GM18867 (cell line): ENCODE measurements around the gene CACNA1E.
A peak's percentile ranks its signal among the peaks of the same experiment; 100 is the strongest.

Source experiments
- ATAC-seq: cut with Tn5 transposase; IDR thresholded peaks from one replicate; pipeline ENCODE4 v1.9.1; 2021; ENCODE audit warnings: mild to moderate bottlenecking, moderate library complexity; ENCODE audit not compliant: unreplicated experiment

CACNA1E gene

DNA sequence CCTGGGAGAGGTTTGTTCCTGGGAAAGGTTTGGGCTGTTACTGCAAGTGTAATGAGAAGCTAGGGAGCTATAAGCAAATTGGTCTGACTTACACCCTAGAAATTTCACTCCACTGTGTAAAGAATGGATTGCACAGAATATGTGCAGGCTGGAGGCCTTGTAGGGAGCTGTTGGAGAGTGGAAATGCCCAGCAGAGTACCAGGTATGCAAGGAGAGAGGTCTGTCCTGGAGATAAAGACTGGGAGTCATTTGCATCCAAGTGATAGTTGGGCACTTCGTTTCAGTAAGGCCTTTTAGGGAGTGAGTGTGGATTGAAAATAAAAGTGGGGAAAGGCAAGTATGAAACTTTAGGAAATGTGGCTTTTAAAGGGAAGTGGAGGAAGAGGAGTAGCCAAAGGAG is 75.8 kb downstream of the CACNA1E start:
- ATAC-seq = no peak

DNA sequence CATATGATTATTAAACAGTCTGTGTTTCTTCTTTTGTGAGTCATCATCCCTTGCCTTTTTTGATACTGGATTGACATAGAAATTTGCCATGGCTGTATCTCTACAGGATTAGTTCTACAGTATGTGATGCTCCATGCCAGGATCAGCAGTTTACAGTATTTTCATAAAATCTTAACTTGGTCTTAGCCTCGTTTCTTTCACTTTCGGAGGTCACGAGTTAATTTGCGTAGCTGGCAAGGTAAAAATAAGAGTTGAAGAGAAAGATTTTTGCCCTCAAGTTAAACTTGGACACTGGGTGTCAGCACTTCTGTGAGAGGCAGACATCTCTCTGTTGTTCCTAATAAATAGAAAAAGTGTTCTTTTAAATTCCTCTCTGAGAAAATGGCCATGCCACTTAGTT is 79.1 kb downstream of the CACNA1E start:
- ATAC-seq = peak; percentile 84

DNA sequence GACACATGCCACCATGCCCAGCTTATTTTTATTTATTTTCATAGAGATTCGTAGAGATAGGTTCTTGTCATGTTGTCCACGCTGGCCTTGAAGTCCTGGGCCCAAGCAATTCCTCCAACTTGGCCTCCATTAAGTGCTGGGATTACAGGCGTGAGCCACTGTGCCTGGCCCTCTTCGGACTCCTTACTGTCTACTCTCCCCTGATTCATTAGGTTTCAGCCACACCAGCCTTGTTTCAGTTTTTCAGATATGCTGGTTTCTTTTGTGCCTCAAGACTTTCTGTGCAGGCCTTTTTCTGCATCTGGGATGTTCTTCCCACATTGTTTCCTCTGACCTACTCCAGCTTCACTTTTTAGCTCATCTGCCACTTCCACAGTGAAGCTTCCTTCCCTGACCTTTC is 85.4 kb downstream of the CACNA1E start:
- no peak for ATAC-seq

DNA sequence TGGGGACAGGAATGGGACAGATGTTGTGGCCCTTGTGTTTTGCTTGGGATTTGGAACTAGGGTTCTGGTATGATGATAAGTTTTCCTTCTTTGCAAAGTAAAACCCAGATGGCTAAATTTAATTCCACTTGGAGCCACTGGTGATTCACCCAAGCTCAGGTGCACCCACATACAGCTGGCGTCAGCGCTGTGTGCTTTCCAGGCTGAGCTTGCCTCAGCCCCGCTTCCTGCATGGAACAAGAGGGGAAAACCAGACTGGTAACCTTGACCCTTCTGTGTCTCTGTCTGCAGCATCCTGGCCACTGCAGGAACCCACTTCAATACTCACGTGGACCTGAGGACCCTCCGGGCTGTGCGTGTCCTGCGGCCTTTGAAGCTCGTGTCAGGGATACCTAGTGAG is 94.2 kb downstream of the CACNA1E start:
- ATAC-seq = no peak

DNA sequence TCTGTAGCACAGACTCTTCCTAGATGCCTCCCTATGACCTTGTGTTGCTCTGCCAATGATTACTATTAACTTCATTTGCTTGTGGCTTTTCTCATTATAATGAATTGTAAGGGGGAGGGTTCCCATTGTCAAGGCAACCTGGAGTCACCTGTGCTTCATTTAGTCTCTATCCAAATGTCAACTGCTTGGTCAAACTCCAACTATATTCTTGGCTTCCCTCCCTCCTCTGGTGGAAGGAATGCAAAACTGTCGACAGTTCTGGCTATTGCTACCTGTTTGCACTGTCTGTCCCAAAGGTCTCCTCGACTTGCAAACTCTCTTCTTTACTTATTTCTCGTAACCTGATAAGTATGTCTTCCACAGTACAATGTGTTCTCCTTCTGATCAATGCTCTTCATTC is 100.3 kb downstream of the CACNA1E start:
- ATAC-seq = no peak

DNA sequence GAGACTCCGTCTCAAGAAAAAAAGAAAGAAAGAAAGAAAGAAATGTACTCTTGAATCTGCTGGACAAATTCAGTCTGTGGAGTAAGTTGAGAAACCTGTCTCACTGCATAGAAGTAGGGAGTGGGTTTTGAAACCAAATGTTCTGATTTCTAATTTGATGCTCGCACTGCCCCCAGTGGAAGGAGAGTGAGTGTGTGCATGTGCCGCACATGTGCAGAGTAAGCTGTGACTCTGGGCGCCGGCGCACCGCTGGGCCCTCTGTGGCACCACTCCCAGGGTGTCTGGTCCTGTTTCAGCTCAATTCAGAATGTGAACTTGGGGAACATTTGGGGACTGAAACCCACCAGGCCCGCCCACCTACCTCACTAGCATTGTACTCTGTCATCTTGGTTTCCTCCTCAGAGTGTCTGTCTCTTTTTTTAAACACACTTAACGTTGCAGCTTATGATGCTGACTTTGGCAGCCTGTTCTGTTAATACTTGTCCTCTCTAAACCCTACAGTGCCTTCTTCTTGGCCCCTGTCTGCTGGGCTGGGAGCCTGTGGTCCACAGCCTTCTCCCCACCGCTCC is 104.6 kb downstream of the CACNA1E start:
- no peak for ATAC-seq

DNA sequence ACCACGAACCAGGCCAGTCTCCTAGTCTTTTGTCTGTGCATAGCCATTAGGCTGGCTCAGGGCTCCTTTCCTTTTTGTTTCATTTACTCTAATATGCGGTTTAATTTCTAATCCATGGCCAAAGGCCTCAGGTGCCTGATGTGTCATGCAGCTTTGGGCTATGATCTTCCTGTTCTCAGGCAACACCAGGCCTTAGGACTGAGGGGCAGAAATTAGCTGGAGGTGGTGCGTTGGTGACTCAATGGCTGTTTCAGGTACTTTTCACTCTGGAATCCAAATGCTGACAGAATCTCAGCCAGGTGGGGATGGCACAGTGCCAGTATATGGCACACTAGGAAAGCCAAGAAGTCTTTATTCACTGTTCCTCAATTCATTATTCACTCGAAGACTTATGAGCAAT is 105.3 kb downstream of the CACNA1E start:
- no peak for ATAC-seq

DNA sequence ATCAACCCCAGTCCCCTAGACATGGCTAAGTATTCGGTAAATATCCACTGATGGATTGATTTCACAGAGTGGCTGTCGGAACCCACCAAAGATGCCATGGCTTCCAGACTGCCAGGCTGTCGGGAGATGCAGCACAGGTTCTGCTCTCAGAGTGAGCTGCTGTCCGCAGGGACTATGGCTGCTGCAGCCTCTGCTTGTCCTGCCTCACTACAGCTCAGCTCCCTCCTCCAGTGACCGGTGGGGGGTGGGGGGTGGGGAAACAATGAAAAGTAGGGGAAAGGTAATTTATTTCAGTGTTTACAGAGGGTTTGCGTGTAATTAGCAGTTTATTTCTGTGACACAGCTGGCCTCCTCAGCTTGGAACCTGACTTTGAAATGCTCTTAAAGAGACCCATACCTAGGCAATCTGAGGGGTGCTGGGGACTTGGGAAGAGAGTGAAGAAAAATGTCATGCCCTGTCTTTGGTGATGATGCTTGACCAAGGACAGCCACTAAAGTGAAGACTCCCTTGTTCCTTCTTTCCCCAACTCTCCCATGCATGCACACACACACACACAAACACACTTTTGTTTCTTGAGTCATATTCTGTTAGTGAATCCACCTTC is 109.0 kb downstream of the CACNA1E start:
- no peak for ATAC-seq

DNA sequence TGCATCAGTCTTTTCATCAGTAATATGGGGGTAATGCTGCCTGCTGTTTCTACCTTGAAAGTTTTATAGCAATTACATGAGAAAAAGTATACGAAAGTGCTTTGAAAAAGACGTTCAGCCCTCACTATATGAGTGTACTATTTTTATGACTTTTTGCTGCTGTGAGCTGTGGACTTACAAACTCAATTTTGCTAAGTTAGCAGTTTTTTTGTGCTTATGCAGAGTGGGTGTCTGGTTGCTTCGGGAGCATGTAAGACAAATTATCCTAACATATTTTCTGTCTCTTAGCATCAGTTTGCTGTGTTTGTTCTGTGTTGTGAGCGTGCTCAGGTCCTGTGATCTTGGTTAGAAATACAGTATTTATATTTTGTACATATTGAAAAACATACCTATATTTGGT is 109.7 kb downstream of the CACNA1E start:
- no peak for ATAC-seq

DNA sequence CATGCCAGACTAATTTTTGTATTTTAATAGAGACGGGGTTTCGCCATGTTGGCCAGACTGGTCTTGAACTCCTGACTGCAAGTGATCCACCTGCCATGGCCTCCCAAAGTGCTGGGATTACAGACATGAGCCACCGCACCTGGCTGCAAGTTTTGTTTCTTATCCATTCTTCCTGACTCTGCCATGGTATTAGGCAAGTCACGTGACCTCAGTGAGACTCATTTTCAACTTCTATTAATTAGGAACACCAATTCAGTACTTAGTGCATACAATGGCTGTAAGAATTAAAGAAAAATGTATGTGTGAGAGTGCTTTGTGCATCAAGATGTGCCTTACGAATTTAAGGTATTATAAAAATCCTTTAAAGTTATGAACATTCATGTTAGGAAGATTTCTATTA is 111.2 kb downstream of the CACNA1E start:
- ATAC-seq = no peak

DNA sequence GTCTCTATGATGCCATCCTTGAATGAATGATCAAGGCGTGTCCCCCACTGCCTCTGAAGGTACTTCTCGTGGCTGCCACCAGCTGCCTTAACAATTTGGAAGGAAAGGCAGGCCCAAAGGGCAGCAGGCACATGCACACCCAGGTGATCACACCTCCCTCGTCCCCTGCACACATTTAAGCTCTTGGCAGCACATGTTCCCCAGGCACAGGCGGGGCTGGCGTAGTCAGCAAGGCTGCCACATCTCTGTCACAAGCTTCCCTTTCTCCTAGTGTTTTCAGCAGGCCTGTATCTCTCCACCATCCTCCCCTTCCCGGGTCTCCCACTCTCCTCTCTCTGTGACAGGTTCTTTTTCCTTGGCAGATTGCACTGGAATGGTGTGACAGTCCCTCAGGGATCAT is 111.9 kb downstream of the CACNA1E start:
- ATAC-seq = no peak

DNA sequence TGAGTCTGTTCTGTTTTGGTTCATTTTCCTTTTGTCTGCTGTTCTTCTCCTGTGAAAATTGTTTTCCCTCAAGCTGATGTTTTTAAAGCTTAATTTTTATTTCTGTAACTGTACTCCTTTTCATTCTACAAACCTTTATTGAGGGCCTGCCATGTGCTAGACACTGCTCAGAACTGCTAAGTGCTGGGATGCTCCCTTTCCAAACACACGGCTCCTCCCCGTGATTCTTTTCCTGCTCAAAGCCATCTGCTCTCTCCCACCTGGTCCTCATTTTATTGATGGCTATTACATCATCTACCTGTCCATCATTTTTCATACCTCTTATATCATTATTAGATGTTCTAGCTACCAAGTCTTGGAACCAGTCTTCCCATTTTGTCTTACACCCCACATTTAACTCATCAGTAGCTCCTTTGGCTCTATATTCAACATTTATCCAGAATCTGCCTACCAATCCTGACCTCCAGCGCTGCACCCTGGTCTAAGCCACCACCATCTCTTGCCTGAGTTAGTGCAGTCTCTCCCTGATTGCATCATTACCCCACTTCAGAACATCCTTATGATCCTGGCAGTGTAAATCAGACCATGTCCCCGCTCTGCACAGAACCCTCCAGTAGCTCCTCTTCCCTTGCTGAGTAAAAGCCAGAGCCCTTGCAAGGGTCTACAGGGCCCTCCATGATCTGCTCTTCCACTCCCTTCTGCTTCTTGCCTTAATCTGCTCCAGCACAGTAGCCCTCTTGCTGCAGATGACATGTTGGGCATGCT is 118.1 kb downstream of the CACNA1E start:
- ATAC-seq = no peak

DNA sequence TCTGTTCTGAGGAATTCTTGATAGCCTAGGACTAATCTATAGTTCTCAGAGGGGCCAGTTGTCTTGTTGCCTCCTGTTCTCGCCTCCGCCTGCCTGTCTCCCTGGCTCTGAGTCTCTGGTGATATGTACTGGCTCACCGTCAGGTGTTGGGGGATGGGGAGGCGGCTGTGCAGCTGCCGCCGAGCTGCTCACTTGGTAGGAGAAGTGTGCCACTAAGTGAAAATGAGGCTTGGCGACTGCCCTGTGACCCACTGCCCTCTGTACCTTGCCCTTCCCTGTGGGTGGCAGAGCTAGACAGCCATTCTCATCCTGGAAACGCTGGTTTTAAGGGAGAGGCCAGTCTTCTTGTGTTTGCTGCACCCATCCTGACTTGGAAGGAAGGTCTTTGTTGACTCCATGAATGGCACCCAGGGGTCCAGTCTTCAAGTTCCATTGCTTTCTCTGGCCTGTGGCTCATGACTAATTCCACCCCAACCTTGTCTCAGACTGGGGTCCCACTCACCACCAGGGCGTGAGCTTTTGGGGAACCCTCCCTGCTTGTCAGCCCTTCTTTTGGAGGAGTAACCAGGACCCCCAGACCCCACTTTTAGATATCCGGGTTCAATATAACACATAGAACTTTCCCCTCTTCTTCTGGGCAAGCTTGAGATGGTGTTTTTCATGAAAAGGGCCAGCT is 120.6 kb downstream of the CACNA1E start:
- ATAC-seq = no peak

DNA sequence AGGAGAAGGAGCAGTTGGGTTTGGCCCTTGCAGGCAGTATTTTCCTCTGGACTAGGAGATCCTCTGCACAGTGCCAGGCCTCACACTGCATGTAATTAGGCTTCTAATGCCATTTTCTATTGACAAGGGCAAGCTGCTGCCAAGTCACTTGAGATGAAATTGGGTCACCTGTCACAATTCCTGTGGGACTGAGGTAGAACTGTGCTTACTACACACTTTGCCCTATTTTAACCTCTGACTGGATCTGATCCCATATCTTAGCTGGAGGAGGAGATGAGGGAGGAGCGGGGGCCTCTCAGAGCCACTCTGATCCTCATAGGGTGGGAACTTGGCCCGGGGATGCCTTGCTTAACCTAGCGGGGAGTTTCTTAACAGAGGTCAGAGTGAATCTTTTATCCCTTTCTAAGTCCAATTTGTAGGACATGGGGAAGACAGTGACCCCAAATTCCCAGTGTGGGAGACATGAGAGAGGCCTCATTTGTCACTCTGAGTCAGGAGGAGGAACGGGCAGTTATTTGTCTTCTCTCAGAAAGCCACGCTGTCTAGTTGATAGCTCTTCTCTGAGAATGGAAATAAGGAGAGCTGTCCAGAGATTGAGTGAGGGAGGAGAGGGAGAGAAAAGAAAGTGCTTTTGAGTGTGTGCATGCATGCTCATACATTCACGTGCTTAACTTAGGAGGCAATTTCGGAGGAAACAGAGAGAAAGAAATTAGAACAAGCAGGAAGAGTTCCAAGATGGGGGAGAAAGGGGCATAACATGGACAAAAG is 121.3 kb downstream of the CACNA1E start:
- ATAC-seq = no peak

DNA sequence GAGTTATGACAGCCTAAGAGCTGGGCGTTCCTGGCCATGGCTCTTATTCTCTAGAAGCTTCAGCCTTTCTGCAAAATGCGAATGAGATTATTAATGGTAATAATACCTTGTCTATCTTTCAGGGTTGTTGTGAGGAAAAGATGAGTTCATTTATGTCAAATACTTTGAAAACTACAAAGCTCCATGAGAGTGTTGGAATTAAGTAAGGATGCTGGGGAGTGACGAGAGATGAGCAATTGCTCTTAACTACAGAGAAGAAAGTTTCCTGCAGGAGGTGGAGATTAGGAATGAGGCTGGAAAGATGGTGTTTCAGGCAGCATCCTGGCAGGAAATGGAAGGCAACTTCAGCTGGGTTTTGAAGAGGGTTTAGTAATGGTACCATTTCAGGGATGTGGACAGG is 124.2 kb downstream of the CACNA1E start:
- ATAC-seq = no peak

DNA sequence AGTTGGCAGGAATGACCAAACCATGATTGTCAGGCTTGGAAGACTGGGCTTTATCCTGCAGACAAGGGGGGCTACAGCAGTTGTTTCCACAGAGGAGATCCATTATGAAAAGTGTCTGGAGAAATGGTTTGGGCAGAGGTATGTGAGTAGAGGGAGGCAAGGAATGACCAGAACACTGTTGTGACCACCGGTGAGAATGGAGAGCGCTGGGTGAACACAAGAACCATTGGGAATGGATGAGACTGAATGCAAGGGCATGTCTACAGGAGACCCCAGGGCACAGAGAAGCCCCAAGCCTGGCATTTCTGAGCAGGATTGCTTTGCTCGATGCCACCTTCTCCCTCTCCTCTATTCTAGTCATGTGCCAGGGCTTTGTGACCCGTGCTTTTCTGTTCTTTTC is 125.1 kb downstream of the CACNA1E start:
- no peak for ATAC-seq

DNA sequence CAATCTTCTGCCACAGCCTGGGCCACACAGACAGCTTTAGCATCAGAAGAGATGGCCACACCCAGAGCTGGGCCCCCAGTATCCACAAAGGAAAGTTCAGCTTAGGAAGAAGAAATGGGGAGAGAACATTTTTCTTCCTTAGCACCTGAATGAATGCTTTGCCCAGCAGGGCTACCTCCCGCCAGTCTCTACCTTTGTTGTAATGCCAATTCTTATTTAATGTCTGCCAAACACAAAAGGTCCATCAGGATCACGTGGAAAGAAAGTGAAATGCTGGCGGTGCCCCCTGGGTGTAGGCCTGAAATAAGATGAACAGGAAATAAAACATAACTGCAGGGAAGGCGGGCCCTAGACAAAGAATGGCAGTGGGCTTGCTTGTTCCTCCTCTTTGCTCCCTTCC is 125.6 kb downstream of the CACNA1E start:
- no peak for ATAC-seq

DNA sequence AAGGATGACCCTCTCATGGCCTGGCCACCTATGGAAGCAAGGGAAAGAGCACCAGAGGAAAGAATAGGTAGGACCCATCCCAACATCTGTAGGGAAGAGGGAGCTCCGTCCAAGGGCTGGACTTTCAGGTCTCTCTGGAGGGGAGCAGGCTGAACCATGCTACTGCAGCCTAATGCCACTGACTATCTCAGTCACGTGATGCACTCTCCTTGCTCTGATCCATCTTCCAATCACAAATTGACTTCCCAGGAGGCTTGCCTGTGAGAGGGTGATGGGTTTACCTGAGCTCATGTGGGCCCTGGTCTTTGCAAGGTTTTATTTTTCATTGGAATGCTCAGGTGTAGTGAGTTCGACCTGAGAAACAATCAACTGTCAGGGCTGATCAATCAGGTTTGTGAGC is 128.8 kb downstream of the CACNA1E start:
- ATAC-seq = no peak

DNA sequence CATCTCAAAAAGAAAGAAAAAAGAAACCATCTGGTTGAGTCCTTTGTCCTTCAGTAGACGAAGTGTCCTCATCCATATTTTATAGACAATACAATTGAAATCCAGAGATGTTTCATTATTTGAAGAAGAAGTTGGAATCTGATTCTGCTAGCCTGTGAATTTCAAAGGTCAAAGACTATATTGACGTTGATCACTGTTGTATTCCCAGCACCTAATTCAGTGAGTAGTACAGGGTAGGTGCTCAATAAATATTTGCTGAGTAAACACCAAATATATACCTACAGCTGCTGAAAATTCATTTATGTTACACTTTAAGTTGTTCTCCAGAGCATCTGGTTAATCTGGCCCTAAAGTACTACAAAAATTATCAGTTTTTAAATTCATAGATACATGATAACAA is 135.2 kb downstream of the CACNA1E start:
- no peak for ATAC-seq

DNA sequence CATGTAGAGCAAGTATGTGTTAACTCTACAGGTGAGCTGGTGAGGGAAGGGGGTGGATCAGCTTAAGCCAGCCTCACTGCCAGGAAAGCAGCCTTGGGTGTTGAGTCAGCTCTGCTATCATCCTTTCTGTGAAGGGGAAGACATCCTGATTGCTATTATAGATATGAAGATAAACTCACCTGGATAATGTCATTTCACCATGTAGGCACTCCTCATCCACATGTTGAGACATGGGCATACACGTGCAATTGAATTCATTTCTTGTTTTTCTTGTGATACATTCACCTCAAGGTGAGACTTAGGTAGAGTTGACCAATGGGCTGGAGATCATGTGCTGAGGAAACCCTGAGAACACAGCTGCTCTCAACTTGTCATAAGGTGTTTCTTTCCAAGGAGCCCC is 136.9 kb downstream of the CACNA1E start:
- no peak for ATAC-seq

DNA sequence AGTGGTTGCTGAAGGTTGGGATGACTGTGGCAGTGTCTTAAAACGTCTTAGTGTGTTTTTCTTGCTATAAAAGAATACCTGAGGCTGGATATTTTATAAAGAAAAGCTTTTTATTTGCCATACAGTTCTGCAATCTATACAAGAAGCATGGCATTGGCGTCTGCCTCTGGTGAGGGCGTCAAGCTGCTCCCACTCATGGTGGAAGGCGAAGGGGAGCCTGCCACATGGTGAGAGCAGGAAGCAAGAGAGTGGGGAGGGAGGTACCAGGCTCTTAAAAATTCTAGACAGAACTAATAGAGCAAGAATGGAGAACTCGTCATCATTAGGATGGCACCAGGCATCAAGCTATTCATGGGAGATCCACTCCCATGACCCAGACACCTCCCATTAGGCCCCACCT is 140.5 kb downstream of the CACNA1E start:
- ATAC-seq = no peak
